HL-60/S4 treated with retinoic acid at 250 ng/mL for 4 days and 3 days (cell line): ENCODE results near the gene MTHFD1L.

Experiments
- in situ Hi-C: fragments of 300-500 bp; cut with MboI; formaldehyde crosslinking; loops from 2 replicates; pipeline ENCODE4 v1.7.0; 2022; ENCODE audit warnings: low sequenced_read_pairs

Gene MTHFD1L

DNA sequence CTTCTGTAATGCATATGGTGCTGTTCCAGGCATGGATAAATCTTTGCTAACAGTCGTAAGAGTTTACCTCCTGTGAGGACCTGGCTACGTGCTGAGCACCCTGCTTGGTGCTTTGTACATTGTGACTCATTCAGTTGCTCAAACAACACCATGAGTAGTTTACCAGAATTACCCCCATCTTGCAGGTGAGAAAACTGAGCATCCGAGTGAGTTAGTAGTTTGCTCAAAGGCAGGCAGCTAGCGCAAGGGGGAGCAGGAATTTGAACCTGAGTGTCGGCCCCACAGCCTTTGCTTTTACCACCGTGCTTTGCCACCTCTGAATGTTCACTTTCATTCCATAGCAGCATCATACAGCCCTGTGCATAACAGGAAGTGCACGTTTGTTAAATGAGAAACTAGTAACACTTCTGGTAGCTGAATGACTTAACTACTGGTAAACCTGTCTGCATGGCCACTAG lies 121.9 kb downstream of the MTHFD1L start:
- in situ Hi-C loops = no loop called here

DNA sequence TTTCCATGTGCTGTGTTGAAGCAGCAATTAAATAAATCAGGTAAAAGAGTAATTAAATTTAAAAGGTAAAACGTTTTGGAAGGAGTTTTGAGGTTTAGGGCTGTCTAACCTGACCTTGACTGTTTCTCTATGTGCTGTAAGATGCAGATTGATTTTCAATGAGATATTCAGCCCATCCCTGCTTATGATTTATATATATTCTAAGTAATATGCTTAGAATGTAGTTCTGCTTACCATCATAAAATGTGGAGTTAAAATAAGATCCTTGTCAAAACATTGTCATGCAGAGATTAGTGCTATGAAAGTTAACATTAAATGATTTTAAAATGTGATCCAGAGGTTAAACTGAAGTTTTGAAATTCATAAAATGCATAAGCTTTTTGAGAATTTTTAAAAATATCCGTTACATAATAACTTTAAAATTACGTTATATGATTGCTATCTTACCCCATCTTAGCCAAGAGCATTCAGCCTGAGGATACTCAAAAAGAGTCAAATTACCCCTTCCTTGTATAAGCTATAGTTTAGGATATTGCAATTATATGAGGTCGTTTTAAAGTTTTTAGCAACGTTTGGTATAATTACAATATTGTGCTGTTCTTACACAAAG lies 122.5 kb downstream of the MTHFD1L start:
- in situ Hi-C loops = no loop called here

DNA sequence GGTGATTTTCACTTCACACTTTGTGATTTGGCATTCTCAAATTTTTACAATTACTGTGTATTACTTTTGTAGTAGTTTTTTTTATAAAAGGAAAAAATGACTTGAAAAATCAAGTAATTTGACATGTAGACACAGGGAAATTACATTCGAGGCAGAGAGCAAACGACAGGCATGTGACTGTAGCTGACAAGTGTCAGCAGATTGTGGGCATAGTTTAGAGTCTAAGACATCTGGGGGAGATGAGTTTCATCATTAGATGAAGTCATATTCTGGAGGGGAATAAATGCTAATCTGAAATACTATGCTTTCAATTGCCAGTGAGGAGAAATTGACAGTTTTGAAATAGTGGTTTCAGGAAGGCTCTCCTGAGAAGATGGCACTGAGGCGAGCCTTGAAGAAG lies 126.0 kb downstream of the MTHFD1L start:
- in situ Hi-C loops = no loop called here

DNA sequence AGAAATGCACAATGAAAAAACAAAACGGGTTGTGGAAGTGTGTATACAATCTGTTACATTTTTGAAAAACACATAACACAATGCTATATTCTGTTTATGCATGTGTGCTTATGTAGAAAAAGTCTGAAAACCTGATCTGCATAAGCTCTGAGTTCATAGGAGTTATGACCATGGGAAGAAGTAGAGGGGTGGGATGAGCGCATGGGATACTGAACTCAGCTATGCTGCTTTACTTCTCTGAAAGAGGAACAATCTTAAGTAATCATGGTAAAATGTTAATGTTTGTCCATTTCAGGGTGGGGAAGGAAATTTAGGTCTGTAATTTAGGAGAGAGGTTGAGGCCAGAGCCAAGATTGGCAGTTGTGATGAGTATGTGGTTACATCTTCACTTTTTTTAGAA lies 126.8 kb downstream of the MTHFD1L start:
- in situ Hi-C loops = no loop called here

DNA sequence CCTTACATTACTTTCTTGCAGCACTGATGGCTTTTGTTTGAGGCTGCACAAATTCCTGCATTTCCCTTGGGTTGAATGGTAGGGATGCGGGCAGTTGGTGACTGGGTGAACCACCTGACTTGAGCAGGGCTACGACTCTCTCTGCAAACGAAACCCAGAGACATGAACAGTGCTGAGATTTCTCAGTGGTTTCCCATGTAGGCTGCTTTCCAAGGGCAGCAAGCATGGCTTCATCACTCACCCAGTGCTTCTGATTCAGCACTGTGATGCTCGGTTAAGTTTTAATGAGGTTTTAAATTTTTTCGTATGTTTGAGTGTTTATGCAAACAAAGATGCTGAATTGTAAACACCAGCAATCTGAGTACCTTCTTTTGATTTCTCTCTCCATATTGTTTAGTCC lies 127.2 kb downstream of the MTHFD1L start:
- in situ Hi-C loops = no loop called here

DNA sequence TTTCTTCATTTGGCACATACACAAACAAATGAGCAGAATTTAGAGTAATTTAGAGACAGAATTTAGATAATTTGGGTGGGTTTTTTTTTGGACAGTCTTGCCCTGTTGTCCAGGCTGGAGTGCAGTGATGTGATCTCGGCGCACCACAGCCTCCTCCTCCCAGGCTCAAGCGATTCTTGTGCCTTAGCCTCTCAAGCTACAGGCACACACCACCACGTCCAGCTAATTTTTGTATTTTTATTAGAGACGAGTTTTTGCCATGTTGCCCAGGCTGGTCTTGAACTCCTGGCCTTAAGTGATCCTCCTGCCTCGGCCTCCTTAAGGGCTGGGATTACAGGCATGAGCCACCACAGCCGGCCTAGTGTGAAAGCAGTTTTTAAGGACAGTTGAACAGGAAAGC lies 127.8 kb downstream of the MTHFD1L start:
- in situ Hi-C loops = no loop called here

DNA sequence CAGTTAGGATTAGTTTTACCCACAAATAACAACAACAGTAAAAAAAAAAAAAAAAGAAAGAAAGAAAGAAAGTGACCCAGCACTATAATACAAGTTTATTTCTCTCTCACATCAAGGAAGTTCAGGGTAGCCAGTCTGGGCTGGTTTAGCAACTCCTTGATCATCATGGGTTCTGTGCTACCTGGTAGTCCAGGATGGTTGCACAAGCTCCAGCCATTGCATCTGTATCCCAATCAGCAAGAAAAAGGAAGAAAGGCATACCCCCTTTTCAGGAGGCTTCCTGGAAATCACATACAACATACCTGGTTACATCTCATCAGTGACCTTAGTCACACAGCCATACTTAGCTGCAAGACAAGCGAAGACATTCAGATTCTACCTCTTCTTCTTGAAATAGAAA lies 128.5 kb downstream of the MTHFD1L start:
- in situ Hi-C loops = no loop called here

DNA sequence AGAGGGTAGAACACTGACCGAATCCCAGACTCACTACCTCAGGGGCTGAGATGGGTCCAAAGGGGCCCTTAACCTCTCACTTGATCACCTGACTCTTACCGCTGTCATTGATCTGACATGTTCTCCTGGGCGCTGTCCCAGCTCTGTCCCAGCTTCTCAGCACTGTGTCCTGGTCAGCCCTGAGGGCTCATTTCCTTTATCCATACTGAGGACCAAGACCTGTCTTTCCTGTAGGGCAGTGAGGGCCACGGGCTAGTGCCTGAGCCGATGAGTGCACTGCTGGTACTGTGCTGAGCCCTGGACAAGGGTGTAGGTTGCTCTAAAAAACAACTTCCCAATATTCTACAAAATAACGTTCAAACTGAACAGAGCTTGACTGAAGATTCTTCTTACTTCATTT lies 131.5 kb downstream of the MTHFD1L start:
- in situ Hi-C loops = no loop called here

DNA sequence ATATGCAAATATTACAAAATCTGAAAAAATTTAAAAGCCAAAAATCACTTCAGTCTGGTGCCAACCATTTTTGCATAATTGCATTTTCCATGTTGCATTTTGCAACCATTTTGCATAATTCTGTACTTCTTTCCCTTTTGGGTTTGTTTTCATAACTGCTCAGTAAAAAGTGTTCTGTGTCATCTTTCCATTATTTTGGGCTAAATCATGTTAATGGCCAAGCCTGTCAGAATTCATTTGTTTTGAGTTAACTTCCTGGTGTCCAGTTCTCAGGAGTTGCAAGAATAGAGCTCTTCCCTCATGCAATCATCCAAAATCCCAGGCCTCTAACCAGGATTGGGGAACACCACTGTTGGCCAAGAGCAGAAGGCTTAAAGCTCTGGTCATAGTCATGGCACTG lies 133.6 kb downstream of the MTHFD1L start:
- in situ Hi-C loops = no loop called here

DNA sequence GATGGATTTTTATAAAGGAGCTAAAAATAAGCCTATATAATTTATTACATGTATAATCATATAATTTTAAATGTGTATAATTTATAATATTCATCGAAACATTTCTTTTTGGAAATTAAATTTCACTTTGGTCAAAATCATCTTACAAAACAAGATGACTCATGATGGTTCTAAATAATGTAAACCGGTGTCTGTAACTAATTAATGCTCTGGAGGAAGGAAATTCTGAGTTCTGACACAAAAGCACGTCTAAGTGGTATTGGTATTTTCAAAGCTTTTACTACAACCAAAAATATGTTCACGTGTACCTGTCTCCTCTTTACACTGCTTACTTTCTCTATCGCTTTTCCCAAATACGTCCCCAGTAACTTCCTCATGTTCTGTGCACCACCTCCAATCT lies 134.1 kb downstream of the MTHFD1L start:
- in situ Hi-C loops = no loop called here

DNA sequence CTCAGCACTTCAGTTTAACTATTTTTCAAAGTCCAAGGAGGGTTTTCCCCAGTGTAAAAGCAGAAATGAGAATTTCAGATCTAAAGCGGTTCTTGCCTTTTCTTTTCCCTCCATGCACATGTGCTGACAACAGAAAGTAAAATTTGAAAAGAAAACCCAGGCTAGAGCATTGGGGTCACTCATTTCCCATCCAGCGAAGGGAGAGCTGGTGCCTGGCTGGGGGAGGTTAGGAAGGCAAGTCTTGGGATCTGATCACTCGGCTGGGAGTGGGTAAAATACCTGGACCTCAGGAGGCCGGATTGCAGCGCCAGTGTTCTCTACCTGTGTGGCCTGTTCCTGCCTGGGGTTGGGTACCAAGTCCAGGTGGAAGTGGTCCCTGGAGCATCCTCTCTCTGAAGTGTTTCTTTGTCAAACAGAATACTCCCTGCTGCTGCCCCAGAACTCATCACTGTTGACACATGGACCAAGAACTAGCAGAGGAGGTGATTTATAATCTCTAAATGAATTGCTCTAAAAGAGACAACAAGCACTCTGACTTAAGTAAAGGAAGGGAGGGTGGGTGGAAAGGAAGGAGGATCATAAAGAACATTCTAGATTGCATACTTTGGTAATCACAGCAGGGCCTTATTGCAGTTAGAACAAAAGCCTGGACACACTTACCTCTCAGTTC lies 136.0 kb downstream of the MTHFD1L start:
- in situ Hi-C loops = no loop called here

DNA sequence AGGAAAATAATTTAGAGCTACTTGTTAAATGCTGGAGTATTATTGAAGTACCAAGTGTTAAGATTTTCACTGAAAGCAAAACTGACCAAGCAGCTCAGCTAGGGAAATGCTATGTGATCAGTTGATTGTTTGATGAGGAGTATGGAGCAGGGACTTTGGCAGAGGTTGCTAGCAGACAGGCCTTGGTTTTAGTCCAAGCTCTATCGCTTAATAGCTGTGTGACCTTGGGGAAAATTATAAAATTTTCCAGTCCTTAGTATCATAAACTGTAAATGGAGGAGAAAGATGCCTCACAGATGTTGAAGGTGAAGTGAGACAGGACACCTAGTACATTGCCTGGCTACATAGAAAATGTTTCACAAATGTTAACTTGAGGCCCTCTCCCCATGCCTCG lies 136.6 kb downstream of the MTHFD1L start:
- in situ Hi-C loops = no loop called here

DNA sequence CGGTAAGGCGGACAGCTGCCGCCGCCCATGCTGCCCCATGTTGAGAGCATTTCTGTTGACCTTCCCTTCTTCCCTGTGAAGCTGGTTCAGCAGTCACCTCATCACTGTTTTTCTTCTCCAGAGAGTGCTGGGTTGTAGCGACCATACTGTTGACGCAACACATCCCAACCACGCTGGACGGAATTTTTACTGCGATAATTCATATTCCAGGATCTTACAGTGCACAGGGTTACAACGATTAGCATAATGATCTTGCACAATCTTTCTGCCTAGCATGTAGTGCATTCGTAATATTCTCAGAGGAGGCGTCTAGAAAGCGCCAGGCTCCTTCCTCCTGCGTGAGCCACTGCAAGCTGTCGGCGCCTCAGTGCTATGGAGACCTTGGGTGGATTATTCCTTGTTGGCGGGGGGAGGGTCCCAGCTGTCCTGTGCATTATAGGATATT lies 137.0 kb downstream of the MTHFD1L start:
- in situ Hi-C loops = no loop called here

DNA sequence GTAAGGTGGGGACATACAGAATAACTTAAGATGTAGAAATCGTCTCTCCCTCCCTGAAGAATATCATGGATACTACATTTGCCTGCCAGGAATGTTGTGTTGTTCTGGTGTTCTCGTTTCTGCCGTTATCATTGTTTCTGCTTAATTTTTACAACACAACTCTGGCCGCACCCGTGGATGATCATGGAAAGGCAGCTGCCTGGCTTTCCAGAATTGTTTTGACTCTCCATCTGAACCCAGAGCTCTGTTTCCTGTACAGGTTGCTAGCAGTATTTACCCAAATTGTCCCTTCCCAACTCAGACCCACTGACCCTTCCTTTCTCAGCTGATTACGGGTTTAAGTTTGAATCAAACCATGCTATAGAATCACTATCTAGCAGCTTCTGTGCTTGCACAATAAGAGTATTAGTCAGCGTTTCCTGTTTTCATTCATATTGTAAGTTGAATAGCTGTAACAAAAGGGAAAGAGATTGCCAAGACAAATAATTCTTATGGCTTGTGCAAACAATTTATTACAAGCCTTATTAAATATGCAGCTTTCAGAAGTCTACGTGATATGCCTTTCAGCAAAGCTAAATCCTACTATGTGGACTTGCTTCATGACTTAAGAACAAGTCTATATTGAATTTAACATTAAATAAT lies 139.0 kb downstream of the MTHFD1L start:
- in situ Hi-C loops = no loop called here

DNA sequence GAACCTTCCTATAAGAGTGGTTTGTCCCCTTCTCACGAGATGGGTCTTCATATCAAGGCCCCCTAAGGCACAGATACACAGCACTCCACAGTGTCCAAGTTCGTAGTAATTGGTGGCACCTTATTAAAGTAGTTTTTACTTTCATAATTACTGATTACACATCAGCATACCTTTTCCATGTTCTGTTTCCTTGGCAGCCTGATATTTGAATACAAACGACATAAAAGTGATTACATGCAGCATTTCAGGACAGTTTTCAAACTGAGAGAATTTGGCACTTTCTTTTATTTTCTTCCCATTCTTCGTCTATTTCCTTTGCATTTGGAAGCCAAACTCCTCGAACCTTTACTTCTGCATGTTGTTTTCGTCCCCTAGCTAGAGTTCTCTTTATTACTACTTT lies 139.7 kb downstream of the MTHFD1L start:
- in situ Hi-C loops = no loop called here

DNA sequence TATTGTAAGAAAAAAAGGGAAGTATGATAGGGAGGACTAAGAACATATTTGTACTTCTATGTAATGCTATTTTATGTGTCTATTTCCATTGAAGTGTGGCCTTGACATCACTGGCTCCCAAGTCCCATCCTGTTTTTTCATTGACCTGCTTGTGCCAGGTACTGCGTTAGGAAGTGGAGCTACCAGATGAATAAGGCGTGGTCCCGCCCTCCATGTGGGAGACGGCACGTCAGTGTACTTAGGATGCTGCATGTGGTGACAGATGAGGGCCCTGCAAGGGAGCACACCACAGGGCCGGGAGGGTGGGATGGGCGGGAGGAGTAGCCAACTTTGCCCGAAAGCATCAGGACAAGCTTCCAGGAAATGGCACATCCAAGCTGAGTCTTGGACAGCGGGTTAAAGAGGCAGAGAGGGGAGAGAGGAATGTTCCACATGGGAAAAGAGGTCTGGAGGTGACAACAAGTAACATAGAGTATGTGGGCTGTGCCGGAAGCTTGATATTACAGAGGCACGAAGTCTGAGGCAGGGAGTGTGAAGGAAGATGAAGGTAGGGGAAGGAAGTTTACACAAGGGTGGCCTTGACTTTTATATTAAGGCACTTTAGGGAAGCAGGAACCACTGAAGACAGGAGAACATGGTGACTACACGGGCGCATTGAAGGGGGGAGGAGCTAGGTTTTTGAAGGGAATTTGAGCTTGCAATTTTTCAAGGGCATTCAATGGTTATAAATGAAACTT lies 140.6 kb downstream of the MTHFD1L start:
- in situ Hi-C loops = no loop called here

DNA sequence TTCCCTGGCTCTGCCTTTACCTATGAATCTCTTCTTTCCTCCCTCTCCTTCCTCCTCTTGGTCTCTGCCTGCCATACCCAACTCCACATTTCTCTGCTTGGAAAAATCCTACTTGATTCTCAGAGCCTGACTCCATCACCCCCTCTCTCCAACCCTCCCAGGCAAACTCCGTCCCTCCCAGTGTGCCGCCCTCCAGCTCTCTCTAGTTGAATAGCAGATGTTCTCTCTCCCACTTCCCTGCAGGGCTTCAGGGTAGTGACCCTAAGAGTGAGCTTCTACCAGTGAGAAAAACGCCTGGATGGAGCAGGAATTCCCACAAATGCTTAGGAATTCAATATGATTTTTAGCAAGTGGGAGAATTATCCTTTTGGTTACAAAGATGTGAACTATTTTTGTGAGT lies 141.6 kb downstream of the MTHFD1L start:
- in situ Hi-C loops = no loop called here

DNA sequence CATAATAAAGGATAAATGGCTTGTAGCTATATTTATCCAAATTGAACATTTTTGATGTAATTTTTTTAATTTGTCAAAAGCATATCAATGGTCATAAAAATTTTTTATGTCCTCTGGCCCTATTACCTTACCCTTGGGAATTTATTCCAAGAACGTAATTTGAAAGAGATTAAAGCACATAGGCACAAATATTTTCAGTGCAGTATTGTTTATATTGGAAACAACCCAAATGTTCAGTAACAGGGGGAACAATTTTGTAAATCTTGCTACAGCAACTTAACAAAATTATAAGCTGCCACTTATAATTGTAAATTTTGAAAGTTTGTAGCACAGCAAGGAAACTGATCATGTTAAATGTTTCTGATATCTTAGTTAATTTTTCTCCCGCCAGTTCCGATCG lies 142.4 kb downstream of the MTHFD1L start:
- in situ Hi-C loops = no loop called here

DNA sequence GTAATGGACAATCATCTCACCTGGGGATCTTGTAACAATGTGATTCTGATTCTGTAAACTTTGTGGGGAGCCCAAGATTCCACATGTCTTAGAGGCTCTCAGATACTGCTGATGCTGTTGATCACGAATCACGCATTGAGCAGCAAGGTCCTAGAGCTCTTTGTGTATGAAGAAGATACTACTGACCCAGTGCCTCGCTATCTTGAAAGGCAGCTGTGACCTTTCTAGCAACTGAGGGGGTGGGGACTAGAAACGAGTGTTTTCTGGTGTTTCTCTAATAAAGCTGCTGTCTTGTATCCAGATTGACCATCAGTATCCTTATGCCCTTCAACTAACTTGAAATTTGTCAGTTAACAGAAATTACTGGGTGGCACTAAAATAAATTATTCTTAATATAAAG lies 142.9 kb downstream of the MTHFD1L start:
- in situ Hi-C loops = no loop called here

DNA sequence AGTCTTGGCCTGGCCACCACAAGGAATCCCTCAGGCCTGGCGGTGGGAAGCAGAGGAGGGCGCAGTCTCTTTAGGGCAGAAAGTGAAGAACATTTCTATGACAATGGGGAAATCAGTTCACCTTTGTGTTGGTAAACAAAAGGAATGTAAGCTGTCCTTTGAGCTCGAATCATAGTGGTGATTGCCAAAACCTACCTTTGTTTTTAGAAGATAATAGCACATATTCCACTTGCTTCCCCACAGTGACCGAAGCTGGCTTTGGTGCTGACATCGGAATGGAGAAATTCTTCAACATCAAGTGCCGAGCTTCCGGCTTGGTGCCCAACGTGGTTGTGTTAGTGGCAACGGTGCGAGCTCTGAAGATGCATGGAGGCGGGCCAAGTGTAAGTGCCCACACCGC lies 144.1 kb downstream of the MTHFD1L start:
- in situ Hi-C loops = no loop called here

DNA sequence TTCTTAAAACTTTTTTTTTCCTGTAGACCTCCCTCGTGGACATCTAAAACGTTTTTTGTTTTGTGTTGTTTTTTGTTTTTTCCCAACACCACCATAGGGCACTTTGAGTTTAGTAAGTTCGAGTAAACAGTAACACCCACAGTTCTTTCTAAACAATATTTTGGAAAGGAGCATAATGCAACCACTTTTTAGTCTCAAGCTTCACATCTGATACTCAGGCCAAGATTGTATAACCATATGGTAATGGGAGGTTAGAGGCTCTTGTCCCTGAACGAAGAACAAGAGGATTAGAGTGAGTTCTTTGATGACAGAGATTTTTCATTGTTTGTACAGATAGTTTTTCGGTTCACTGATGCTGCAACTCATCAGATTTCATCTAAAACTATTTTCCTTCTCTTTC lies 144.6 kb downstream of the MTHFD1L start:
- in situ Hi-C loops = loop anchor here (10.0 kb wide), 1 partner anchor 315 kb away; no protein-coding TSS in a partner anchor
